Endothelial cell of umbilical vein (primary cell): ENCODE measurements around the gene AMHR2. TPM values are rescaled to one million over a fixed set of nuclear protein-coding genes. Genes with fewer than 3 reads are reported as not detected.

Source experiments
- BruUV-seq: library from RNA; stranded (reverse); fragments of 400-500 nt; replicated peaks from 2 replicates; lab custom pipeline; 2021; lab: Mats Ljungman, UMichigan
- CTCF ChIA-PET: fragments of 300-600, 350-600 bp; sonication (Branson Sonifier 250); formaldehyde crosslinking; loops from one replicate; lab custom pipeline; 2021; ENCODE audit warnings: antibody characterized with exemption, inconsistent platforms; lab: Charles Lee
- POLR2A ChIA-PET: fragments of 300-600, 350-600 bp; sonication (Branson Sonifier 250); formaldehyde crosslinking; loops from one replicate; lab custom pipeline; 2021; ENCODE audit warnings: antibody characterized with exemption, inconsistent platforms; lab: Charles Lee
- DNase-seq: peaks from one replicate; pipeline ENCODE4 v3.0.0-alpha.2; 2011; ENCODE audit warnings: low read depth, low spot score
- FAIRE-seq: peaks from 2 replicates; lab custom pipeline; 2011; peaks lifted over from hg19 to GRCh38; lab: Jason Lieb, UNC
- H2AFZ ChIP-seq: 2 replicates; pipeline ENCODE4 v1.6.0; 2012; ENCODE audit warnings: low read depth, low read length, control low read depth, inconsistent platforms
- H3K27ac ChIP-seq: 2 replicates; pipeline ENCODE4 v1.5.1; 2011; ENCODE audit warnings: low read depth, mild to moderate bottlenecking, control low read depth, low read length, moderate library complexity; ENCODE audit not compliant: insufficient read depth
- H3K27me3 ChIP-seq, 2 experiments: 2 replicates each; pipeline versions ENCODE4 v1.6.0 to v1.6.1; 2011; ENCODE audit warnings: low read length in 2 of 2, mixed read lengths in 1 of 2; ENCODE audit not compliant: control insufficient read depth in 2 of 2, insufficient read depth in 2 of 2
- H3K36me3 ChIP-seq, 2 experiments: 2 replicates in 1 of 2; 3 replicates in 1 of 2; pipeline ENCODE4 v1.5.1; 2011; ENCODE audit warnings: low read length in 2 of 2, mild to moderate bottlenecking in 1 of 2, moderate library complexity in 1 of 2; ENCODE audit not compliant: control insufficient read depth in 2 of 2, insufficient read depth in 2 of 2; ENCODE audit errors: extremely low read depth in 1 of 2
- H3K4me1 ChIP-seq: 3 replicates; pipeline ENCODE4 v1.5.1; 2011; ENCODE audit warnings: mild to moderate bottlenecking, low read length; ENCODE audit not compliant: control insufficient read depth, insufficient read depth; ENCODE audit errors: extremely low read depth
- H3K4me2 ChIP-seq: 2 replicates; pipeline ENCODE4 v1.6.1; 2011; ENCODE audit warnings: low read length, control low read depth, mixed read lengths; ENCODE audit not compliant: insufficient read depth
- H3K4me3 ChIP-seq, 3 experiments: fragments of 200-600 bp in 1 of 3; sonication (generic), shearing (Covaris generic) in 1 of 3; replicated peaks in 1 of 3; 2 replicates each; pipeline ENCODE4 v1.5.1; 2011 to 2016; ENCODE audit warnings: control low read depth in 3 of 3, low read length in 3 of 3, mild to moderate bottlenecking in 2 of 3, inconsistent platforms in 1 of 3, low read depth in 1 of 3, moderate library complexity in 1 of 3; ENCODE audit not compliant: insufficient read depth in 1 of 3
- H3K79me2 ChIP-seq: 2 replicates; pipeline ENCODE4 v1.6.0; 2012; ENCODE audit warnings: low read length, inconsistent platforms; ENCODE audit not compliant: control insufficient read depth, insufficient read depth
- H3K9ac ChIP-seq: replicated peaks from 2 replicates; pipeline ENCODE3; 2011; ENCODE audit warnings: low read length, control low read depth; ENCODE audit not compliant: insufficient read depth; ENCODE audit errors: extremely low read depth
- H3K9me1 ChIP-seq: replicated peaks from 3 replicates; pipeline ENCODE4 v1.6.0; 2011; ENCODE audit warnings: mild to moderate bottlenecking, low read length; ENCODE audit not compliant: control insufficient read depth, insufficient read depth; ENCODE audit errors: extremely low read depth
- H3K9me3 ChIP-seq: replicated peaks from 2 replicates; pipeline ENCODE4 v1.5.1; 2012; ENCODE audit warnings: low read length, inconsistent platforms; ENCODE audit not compliant: control insufficient read depth, insufficient read depth
- H4K20me1 ChIP-seq: replicated peaks from 2 replicates; pipeline ENCODE3; 2011; ENCODE audit warnings: mild to moderate bottlenecking, low read length; ENCODE audit not compliant: control insufficient read depth, insufficient read depth; ENCODE audit errors: extremely low read depth
- CTCF ChIP-seq, 2 donors: IDR thresholded peaks; 1 replicate in 1 of 2; 2 replicates in 1 of 2; pipeline ENCODE4 v1.5.1; 2011; ENCODE audit warnings: low read length in 2 of 2, mild to moderate bottlenecking in 2 of 2, moderate library complexity in 2 of 2, control low read depth in 1 of 2, inconsistent platforms in 1 of 2, low read depth in 1 of 2; ENCODE audit not compliant: insufficient read depth in 1 of 2; ENCODE audit errors: extremely low read depth in 1 of 2
- EZH2 ChIP-seq: IDR thresholded peaks from 2 replicates; pipeline ENCODE4 v1.6.1; 2012; ENCODE audit warnings: borderline replicate concordance, low read depth, mild to moderate bottlenecking, moderate library complexity, low read length, inconsistent platforms; ENCODE audit not compliant: severe bottlenecking
- FOS ChIP-seq: IDR thresholded peaks from 2 replicates; pipeline ENCODE4 v1.6.1; 2011; ENCODE audit warnings: mild to moderate bottlenecking, low read length, moderate library complexity, borderline replicate concordance; ENCODE audit not compliant: insufficient read depth
- GATA2 ChIP-seq: IDR thresholded peaks from 2 replicates; pipeline ENCODE4 v1.7.0; 2011; ENCODE audit warnings: low read depth, mild to moderate bottlenecking, moderate library complexity, mixed read lengths, low read length; ENCODE audit not compliant: insufficient read length, insufficient read depth
- JUN ChIP-seq: IDR thresholded peaks from 2 replicates; pipeline ENCODE4 v1.6.1; 2011; ENCODE audit warnings: borderline replicate concordance, low read depth; ENCODE audit not compliant: insufficient read length, insufficient read depth
- MAX ChIP-seq: IDR thresholded peaks from 2 replicates; pipeline ENCODE4 v1.6.1; 2011; ENCODE audit not compliant: insufficient read depth, insufficient read length
- MYC ChIP-seq: IDR thresholded peaks from one replicate; pipeline ENCODE4 v1.6.1; 2011; ENCODE audit warnings: mild to moderate bottlenecking, low read depth, low read length
- POLR2A ChIP-seq: IDR thresholded peaks from 2 replicates; pipeline ENCODE4 v1.6.1; 2012; ENCODE audit warnings: low read depth, mild to moderate bottlenecking, control low read depth, low read length
- POLR2AphosphoS5 ChIP-seq: IDR thresholded peaks from 2 replicates; pipeline ENCODE4 v1.6.1; 2012; ENCODE audit warnings: low read depth, mild to moderate bottlenecking, control low read depth, low read length, moderate library complexity; ENCODE audit not compliant: insufficient read depth
- dilution Hi-C: fragments of 300-500 bp; cut with MboI; formaldehyde crosslinking; loops from one replicate; pipeline ENCODE4 v1.15.0; 2019; ENCODE audit warnings: low sequenced_read_pairs; ENCODE audit not compliant: extremely low pct_ligation_motif_present
- intact Hi-C: fragments of 100-400 bp; cut with micrococcal nuclease; formaldehyde crosslinking; loops from one replicate; pipeline ENCODE4 v1.10.0; 2022
- polyA plus RNA-seq, 4 experiments: library from polyadenylated mRNA; depleted of rRNA in 3 of 4; stranded (reverse) in 3 of 4; unstranded in 1 of 4; fragments of >200 nt; gene quantifications; 2 replicates each; pipeline versions ENCODE4 v1.2.1 to v1.2.3, GENCODE V29; 2011 to 2012; ENCODE audit warnings: missing spikeins in 1 of 4
- total RNA-seq: library from RNA; stranded (reverse); gene quantifications from 2 replicates; pipeline ENCODE4 v1.2.3, GENCODE V29; 2021

The AMHR2 gene
- total and polyA plus RNA-seq, 2 donors (not counting 3 experiments of a cell fraction or from before 2014, with no cell fraction given): not detected

- FAIRE-seq: no peak
- DNase-seq: no peak
- intact Hi-C loops (no loop called here), dilution Hi-C loops (no loop called here)
- H3K4me2 ChIP-seq: no peak overlapping the region
- TF ChIP-seq MYC (no peak), JUN (no peak), POLR2AphosphoS5 (no peak), EZH2 (no peak)
- POLR2A ChIA-PET: interaction anchor here (1.1 kb wide), 1 partner anchor 10 kb away, joined by 3 read pairs; no protein-coding TSS in a partner anchor
- no peaks in the 10 kb centered on the region for H3K9me3 ChIP-seq
- no peaks in the 10 kb centered on the region for H3K27me3 ChIP-seq
- no peaks in the 10 kb centered on the region for H3K9me1 ChIP-seq
- H3K27ac ChIP-seq: no peak overlapping the region
- H3K4me1 ChIP-seq: peaks cover 14% of the 10 kb centered on the region
- no TSS peak for BruUV-seq
- no peaks in the 10 kb centered on the region for H3K36me3 ChIP-seq
- H3K79me2 ChIP-seq: peaks cover 74% of the 10 kb centered on the region
- H3K9ac ChIP-seq: no peak overlapping the region
- H2AFZ ChIP-seq: no peak overlapping the region
- no peaks in the 10 kb centered on the region for H4K20me1 ChIP-seq
- no peak overlapping the region for H3K4me3 ChIP-seq
- CTCF ChIA-PET: interaction anchor here (2.0 to 4.0 kb wide), 2 partner anchors 32 to 37 kb away, joined by 7 to 24 read pairs; no protein-coding TSS in a partner anchor
Observed at GRCh38 chr12:53388932-53389331, 34.7 kb upstream of the AMHR2 start.

GRCh38 chr12:53389702-53390101 lies 34.0 kb upstream of the AMHR2 start:
- POLR2A ChIA-PET: no interaction called here
- Histone ChIP-seq H3K9ac (no peak overlapping the region), H3K27me3 (no peaks in the 10 kb centered on the region), H2AFZ (no peak overlapping the region), H3K27ac (no peak overlapping the region), H4K20me1 (no peaks in the 10 kb centered on the region), H3K9me3 (no peaks in the 10 kb centered on the region), H3K9me1 (no peaks in the 10 kb centered on the region), H3K4me2 (no peak overlapping the region), H3K4me3 (no peak overlapping the region), H3K79me2 (peaks cover 71% of the 10 kb centered on the region), H3K4me1 (peaks cover 14% of the 10 kb centered on the region), H3K36me3 (no peaks in the 10 kb centered on the region)
- CTCF ChIA-PET: interaction anchor here (2.0 to 4.0 kb wide), 2 partner anchors 31 to 37 kb away, joined by 7 to 24 read pairs; no protein-coding TSS in a partner anchor
- no TSS peak for BruUV-seq
- FAIRE-seq (no peak), DNase-seq (no peak)
- TF ChIP-seq GATA2 (no peak), MAX (no peak), POLR2AphosphoS5 (no peak), FOS (no peak), MYC (no peak), POLR2A (no peak), CTCF (IDR thresholded peaks at IDR 0.05; ENCODE audit: extremely low read depth in 1 of 2, insufficient read depth in 1 of 2, low read depth in 1 of 2, low read length in 2 of 2) (no peak), EZH2 (no peak), JUN (no peak)
- dilution Hi-C loops (no loop called here), intact Hi-C loops (no loop called here)
